Endothelial cell (in vitro differentiated cells): ENCODE measurements around the gene KRT14. TPM values are rescaled to one million over a fixed set of nuclear protein-coding genes. Genes with fewer than 3 reads are reported as not detected.
A peak's percentile ranks its signal among the peaks of the same experiment; 100 is the strongest.
"Not testable (repeated sequence)": the region's sequence is repeated elsewhere in the genome, so short reads cannot be mapped to it uniquely, and the experiment has no call there.

Source experiments
- DNase-seq: peaks from one replicate; pipeline ENCODE4 v3.0.0; 2021; ENCODE audit warnings: low spot score
- H3K27ac Mint-ChIP-seq: one replicate; pipeline ENCODE4 v1.8.0; 2021; ENCODE audit warnings: mixed read lengths, inconsistent platforms; ENCODE audit not compliant: unreplicated experiment
- H3K27me3 Mint-ChIP-seq: one replicate; pipeline ENCODE4 v1.8.0; 2021; ENCODE audit warnings: mild to moderate bottlenecking, moderate library complexity, mixed read lengths, inconsistent platforms; ENCODE audit not compliant: unreplicated experiment
- H3K36me3 Mint-ChIP-seq: one replicate; pipeline ENCODE4 v1.8.0; 2021; ENCODE audit warnings: mild to moderate bottlenecking, low read depth, mixed read lengths, inconsistent platforms; ENCODE audit not compliant: unreplicated experiment
- H3K4me1 Mint-ChIP-seq: one replicate; pipeline ENCODE4 v1.8.0; 2021; ENCODE audit warnings: mild to moderate bottlenecking, mixed read lengths, inconsistent platforms; ENCODE audit not compliant: unreplicated experiment
- H3K4me3 Mint-ChIP-seq: one replicate; pipeline ENCODE4 v1.8.0; 2021; ENCODE audit warnings: mild to moderate bottlenecking, mixed read lengths, inconsistent platforms; ENCODE audit not compliant: unreplicated experiment
- H3K9me3 Mint-ChIP-seq: one replicate; pipeline ENCODE4 v1.8.0; 2021; ENCODE audit warnings: mixed read lengths, inconsistent platforms; ENCODE audit not compliant: unreplicated experiment
- total RNA-seq: library from RNA; stranded (reverse); fragmentation: NEBNext Ultra II Directional; extraction: Animal tissue kit (Norgen Biotek cat#: 25700); gene quantifications from one replicate; pipeline ENCODE4 v1.2.1, GENCODE V29; 2021; ENCODE audit not compliant: unreplicated experiment
- TF ChIP-seq, protein P1 (sequence below): fragments of 200-600 bp; sonication (generic); IDR thresholded peaks from one replicate; pipeline ENCODE4 v1.5.0; 2021; ENCODE audit warnings: antibody characterized with exemption; ENCODE audit not compliant: unreplicated experiment

The KRT14 gene
- total RNA-seq, 1 donor from 2014 or later, result not detected

DNA sequence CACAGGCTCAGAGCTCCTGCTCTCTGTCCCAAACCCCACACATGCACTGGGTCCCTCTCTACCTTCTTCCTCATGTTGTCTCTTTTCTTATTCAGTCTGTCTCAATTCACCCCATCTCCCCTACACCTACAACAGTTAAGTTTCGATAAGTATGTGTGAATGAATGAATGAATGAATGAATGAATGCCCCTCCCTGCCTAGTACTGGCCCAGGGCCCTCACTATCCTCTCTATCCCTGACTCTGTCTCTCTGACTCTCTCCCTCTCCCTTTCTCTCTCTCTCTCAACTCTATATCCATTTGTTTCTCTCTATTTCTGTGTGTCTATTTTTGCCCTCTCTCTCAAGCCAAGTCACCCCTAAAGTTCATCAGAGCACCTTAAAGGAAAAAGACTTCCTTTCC, 8.2 kb downstream of the KRT14 start:
- no peaks in the 10 kb centered on the region for H3K4me1 Mint-ChIP-seq

DNA sequence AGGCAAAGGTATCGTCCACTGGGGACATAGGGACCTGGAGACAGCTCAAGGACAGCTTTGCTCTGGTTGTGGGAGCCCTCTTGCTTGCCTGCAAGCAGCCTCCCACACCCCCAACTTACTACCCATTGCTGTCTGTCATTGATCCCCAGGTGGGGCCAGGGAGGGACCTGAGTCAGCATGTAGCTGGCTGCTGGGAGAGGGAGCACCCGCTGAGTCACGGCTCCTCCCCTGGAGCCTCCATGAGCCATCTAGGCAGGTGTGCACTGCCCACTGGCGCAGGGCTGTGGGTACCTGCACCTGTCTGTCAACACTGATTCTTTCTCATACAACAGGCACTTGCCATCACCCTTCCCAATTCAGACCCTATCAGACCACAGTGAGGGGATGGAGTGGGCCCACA, 10.0 kb downstream of the KRT14 start:
- H3K27ac Mint-ChIP-seq, H3K4me1 Mint-ChIP-seq, DNase-seq, H3K36me3 Mint-ChIP-seq, H3K4me3 Mint-ChIP-seq, H3K9me3 Mint-ChIP-seq: not testable (repeated sequence)
- H3K27me3 Mint-ChIP-seq, result peaks cover 19% of the 10 kb centered on the region

More for the DNA sequence above, 8.2 kb downstream of the KRT14 start:
- no peaks in the 10 kb centered on the region for H3K9me3 Mint-ChIP-seq
- no peak overlapping the region for H3K27ac Mint-ChIP-seq
- H3K36me3 Mint-ChIP-seq, result no peaks in the 10 kb centered on the region
- no peak for DNase-seq
- H3K4me3 Mint-ChIP-seq, result no peak overlapping the region
- peaks cover 17% of the 10 kb centered on the region for H3K27me3 Mint-ChIP-seq
- TF ChIP-seq, protein P1, sequence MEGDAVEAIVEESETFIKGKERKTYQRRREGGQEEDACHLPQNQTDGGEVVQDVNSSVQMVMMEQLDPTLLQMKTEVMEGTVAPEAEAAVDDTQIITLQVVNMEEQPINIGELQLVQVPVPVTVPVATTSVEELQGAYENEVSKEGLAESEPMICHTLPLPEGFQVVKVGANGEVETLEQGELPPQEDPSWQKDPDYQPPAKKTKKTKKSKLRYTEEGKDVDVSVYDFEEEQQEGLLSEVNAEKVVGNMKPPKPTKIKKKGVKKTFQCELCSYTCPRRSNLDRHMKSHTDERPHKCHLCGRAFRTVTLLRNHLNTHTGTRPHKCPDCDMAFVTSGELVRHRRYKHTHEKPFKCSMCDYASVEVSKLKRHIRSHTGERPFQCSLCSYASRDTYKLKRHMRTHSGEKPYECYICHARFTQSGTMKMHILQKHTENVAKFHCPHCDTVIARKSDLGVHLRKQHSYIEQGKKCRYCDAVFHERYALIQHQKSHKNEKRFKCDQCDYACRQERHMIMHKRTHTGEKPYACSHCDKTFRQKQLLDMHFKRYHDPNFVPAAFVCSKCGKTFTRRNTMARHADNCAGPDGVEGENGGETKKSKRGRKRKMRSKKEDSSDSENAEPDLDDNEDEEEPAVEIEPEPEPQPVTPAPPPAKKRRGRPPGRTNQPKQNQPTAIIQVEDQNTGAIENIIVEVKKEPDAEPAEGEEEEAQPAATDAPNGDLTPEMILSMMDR, result no peak

DNA sequence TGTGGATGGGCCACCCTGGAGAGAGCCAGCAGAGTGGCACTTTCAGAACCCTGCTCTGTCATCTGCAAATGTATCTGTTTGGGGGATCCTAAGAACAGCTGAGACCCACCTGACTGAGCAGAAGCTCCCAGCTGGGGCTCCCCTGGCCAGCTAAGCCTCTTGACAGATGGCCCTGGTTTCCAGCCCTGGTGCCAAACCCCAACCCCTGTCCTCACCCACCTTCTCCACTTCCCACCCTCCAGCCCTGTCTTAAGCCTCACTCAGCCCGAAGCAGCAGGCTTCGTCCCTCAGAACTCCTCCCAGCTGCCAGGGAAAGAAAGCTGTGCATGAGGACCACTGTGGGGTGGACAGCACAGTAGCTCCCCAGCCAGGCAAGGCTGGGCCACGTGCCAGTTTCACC, 11.4 kb downstream of the KRT14 start:
- H3K9me3 Mint-ChIP-seq, result no peaks in the 10 kb centered on the region
- no peaks in the 10 kb centered on the region for H3K36me3 Mint-ChIP-seq
- TF ChIP-seq, protein P1, result no peak
- DNase-seq, result no peak
- no peak overlapping the region for H3K27ac Mint-ChIP-seq
- no peaks in the 10 kb centered on the region for H3K4me1 Mint-ChIP-seq
- peaks cover 16% of the 10 kb centered on the region for H3K27me3 Mint-ChIP-seq
- no peak overlapping the region for H3K4me3 Mint-ChIP-seq

DNA sequence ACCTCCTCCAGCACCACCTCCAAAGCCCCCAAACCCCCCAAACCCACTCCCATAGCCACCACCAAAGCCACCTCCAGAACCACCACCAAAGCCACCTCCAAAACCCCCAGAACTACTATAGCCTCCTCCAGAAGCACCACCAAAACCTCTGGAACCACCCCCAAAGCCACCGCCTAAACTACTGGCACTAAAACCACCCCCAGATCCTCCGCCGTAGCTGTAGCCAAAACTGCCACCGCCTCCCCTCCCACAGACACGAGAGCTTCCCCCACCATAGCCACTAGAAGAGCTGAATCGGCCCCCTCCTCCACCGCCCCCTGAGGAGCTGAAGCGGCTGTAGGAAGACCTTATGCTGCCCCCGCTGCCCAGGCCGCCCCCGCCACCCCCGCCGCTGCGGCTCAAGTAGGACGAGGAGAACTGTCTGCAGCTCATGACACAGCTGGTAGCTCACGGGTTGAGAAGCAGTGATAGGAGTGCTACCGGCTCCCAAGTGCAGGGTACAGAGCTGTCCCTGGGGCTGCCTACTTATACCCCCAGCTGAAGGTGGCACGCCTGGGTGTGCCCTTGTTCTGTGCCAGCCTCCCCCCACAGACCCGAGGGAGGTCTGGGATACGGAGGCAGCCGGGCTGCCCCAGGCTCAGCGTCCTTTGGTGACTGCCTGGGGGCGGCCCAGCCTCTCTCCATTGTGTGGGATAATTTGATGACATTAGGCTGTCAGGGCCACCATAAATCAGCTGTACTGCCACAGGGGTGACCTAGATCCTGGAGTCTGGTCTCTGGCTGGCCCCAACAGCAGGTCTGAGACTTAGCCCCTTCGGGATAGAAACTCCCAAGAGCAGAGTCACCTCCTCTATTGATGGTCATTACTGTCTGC, 14.9 kb downstream of the KRT14 start, which contains the start of gene KRT9:
TSS of gene KRT9 (minus strand) at position 499 of the 874 bp plus-strand sequence. CDS start at position 432, 67 bp downstream.
- Mint-ChIP-seq H3K4me1 (peaks cover 3% of the 10 kb centered on the region), H3K27me3 (peaks cover 15% of the 10 kb centered on the region), H3K4me3 (no peak within 1 kb of the TSS), H3K9me3 (peaks cover 5% of the 10 kb centered on the region), H3K27ac (no peak within 1 kb of the TSS), H3K36me3 (no peaks in the 10 kb centered on the region)
- no peak for DNase-seq
- TF ChIP-seq, protein P1, result no peak

DNA sequence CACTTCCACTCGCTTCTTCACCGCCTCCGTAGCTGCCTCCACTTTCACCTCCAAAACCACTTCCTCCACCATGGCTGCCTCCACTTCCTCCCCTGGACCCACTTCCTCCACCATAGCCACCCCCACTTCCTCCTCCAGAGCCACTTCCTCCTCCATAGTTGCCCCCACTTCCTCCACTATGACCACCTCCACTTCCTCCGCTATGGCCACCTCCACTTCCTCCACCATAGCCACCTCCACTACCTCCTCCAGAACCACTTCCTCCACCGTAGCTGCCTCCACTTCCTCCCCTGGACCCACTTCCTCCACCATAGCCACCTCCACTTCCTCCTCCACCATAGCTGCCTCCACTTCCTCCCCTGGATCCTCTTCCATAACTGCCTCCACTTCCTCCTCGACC, 19.4 kb downstream of the KRT14 start:
- peak overlapping the region; percentile 31 for H3K27ac Mint-ChIP-seq
- TF ChIP-seq, protein P1, result no peak
- H3K4me3 Mint-ChIP-seq, result no peak overlapping the region
- DNase-seq, result no peak
- H3K9me3 Mint-ChIP-seq, result peaks cover 5% of the 10 kb centered on the region
- peaks cover 11% of the 10 kb centered on the region for H3K27me3 Mint-ChIP-seq
- H3K36me3 Mint-ChIP-seq, result no peaks in the 10 kb centered on the region
- peaks cover 3% of the 10 kb centered on the region for H3K4me1 Mint-ChIP-seq
